Mammary epithelial cell (primary cell): ENCODE data around the gene PLXDC1.

Experiments
- EZH2 ChIP-seq: IDR thresholded peaks from 2 replicates; pipeline ENCODE4 v1.6.1; 2012; ENCODE audit warnings: low read length, inconsistent platforms, borderline replicate concordance
- TF ChIP-seq, protein P1 (sequence below), 2 donors: IDR thresholded peaks in 1 of 2; conservative IDR thresholded peaks in 1 of 2; 2 replicates each; pipeline ENCODE4 v1.5.1; 2011 to 2012; ENCODE audit warnings: inconsistent platforms in 2 of 2, low read length in 2 of 2, mild to moderate bottlenecking in 2 of 2, control low read depth in 1 of 2, low read depth in 1 of 2; ENCODE audit not compliant: insufficient read depth in 1 of 2; ENCODE audit errors: extremely low read depth in 1 of 2

DNA sequence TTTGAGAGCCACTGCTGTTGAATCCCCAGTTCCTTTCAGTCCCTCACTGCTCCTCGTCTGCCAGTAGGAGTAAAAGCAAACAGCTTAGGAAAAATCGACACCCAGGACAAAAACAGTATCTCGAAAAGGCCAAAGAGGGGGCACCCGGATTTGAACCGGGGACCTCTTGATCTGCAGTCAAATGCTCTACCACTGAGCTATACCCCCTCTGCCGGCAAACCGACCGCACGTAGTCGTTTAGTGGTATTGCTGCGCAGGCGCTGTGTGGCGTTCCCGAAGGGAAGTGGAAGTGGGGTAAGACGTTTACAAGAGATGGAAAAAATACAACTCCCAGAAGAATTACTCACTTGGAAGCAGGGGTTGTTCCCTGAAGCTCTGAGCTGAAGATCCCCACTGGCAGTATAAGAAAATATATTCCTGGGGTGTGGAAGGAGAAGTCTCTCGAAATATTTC, 2.2 kb upstream of the PLXDC1 start:
- TF ChIP-seq, protein P1, sequence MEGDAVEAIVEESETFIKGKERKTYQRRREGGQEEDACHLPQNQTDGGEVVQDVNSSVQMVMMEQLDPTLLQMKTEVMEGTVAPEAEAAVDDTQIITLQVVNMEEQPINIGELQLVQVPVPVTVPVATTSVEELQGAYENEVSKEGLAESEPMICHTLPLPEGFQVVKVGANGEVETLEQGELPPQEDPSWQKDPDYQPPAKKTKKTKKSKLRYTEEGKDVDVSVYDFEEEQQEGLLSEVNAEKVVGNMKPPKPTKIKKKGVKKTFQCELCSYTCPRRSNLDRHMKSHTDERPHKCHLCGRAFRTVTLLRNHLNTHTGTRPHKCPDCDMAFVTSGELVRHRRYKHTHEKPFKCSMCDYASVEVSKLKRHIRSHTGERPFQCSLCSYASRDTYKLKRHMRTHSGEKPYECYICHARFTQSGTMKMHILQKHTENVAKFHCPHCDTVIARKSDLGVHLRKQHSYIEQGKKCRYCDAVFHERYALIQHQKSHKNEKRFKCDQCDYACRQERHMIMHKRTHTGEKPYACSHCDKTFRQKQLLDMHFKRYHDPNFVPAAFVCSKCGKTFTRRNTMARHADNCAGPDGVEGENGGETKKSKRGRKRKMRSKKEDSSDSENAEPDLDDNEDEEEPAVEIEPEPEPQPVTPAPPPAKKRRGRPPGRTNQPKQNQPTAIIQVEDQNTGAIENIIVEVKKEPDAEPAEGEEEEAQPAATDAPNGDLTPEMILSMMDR (conservative IDR thresholded peaks at IDR 0.05 in 1 of 2, IDR thresholded peaks at IDR 0.05 in 1 of 2; ENCODE audit: extremely low read depth in 1 of 2, insufficient read depth in 1 of 2, low read depth in 1 of 2, low read length in 2 of 2): no peak
- TF ChIP-seq EZH2: no peak
